ENCODE results near the gene SPRED1. TPM values are rescaled to one million over a fixed set of nuclear protein-coding genes. Genes with fewer than 3 reads are reported as not detected.

SPRED1 gene
- polyA plus RNA-seq, 3 donors: 2.5 to 3.3 (median 3.2) TPM

DNA sequence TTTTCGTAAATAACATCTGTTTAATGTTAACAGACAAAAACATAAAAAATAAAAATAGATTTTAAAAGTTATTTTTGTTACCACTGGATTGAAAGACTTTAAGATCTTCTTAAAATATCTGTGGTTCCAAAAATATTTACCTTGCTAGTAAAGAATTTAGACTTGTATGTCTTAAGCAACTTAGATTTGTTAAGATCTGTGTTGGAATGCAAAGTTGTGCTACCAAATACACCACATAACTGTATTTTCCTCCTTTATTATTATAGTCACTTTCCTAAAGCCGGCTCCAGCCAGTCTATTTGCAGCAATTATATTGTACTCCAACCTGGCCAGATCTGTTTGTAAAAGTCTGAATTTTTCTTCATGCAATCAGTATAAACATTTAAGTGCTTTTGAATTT is 63.7 kb downstream of the SPRED1 start:
- no peak for DNase-seq
- Mint-ChIP-seq H3K27me3 (ENCODE audit: low read depth in 3 of 3) (no peaks in the 10 kb centered on the region), H3K4me1 (peaks cover 3% of the 10 kb centered on the region), H3K27ac (no peak overlapping the region), H3K9me3 (peaks cover 0 to under 1% (median 0%) of the 10 kb centered on the region in 7 donors), H3K36me3 (peaks cover 0 to 1% of the 10 kb centered on the region in 2 donors), H3K4me3 (no peak overlapping the region)
- intact Hi-C loops (cut with micrococcal nuclease): no loop called here
- Histone ChIP-seq H3K27ac (ENCODE audit: low read depth in 1 of 2, low read length in 2 of 2) (no peak overlapping the region), H3K79me2 (ENCODE audit: insufficient read depth, low read length) (no peaks in the 10 kb centered on the region), H2AFZ (ENCODE audit: insufficient read depth, low read depth, low read length, poor library complexity, severe bottlenecking) (no peak overlapping the region), H3K9me3 (replicated peaks in 1 of 2; ENCODE audit: control insufficient read depth in 1 of 2, insufficient read depth in 1 of 2, low read length in 2 of 2) (no peaks in the 10 kb centered on the region), H3K4me2 (replicated peaks; ENCODE audit: extremely low read depth, low read length, poor library complexity, severe bottlenecking) (no peak overlapping the region), H3K36me3 (replicated peaks in 1 of 2; ENCODE audit: control insufficient read depth in 1 of 2, insufficient read depth in 2 of 2, low read length in 2 of 2) (no peaks in the 10 kb centered on the region), H4K20me1 (ENCODE audit: insufficient read depth, low read length) (peaks cover 18% of the 10 kb centered on the region), H3K4me3 (replicated peaks in 1 of 3; ENCODE audit: low read depth in 2 of 3, low read length in 3 of 3) (no peak overlapping the region), H3K27me3 (ENCODE audit: control insufficient read depth in 2 of 2, insufficient read depth in 2 of 2, low read length in 2 of 2) (no peaks in the 10 kb centered on the region), H3K9ac (ENCODE audit: insufficient read depth, low read length, poor library complexity, severe bottlenecking) (no peak overlapping the region), H3K4me1 (ENCODE audit: control insufficient read depth in 1 of 2, insufficient read depth in 2 of 2, low read length in 2 of 2) (no peaks in the 10 kb centered on the region)
- TF ChIP-seq, protein P1, sequence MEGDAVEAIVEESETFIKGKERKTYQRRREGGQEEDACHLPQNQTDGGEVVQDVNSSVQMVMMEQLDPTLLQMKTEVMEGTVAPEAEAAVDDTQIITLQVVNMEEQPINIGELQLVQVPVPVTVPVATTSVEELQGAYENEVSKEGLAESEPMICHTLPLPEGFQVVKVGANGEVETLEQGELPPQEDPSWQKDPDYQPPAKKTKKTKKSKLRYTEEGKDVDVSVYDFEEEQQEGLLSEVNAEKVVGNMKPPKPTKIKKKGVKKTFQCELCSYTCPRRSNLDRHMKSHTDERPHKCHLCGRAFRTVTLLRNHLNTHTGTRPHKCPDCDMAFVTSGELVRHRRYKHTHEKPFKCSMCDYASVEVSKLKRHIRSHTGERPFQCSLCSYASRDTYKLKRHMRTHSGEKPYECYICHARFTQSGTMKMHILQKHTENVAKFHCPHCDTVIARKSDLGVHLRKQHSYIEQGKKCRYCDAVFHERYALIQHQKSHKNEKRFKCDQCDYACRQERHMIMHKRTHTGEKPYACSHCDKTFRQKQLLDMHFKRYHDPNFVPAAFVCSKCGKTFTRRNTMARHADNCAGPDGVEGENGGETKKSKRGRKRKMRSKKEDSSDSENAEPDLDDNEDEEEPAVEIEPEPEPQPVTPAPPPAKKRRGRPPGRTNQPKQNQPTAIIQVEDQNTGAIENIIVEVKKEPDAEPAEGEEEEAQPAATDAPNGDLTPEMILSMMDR (IDR thresholded peaks at IDR 0.05): no peak
- no CpG with 5 or more reads among the region's 2 CpGs for WGBS (ENCODE audit: insufficient coverage)

GRCh38 chr15:38320181-38320580 is 67.5 kb downstream of the SPRED1 start:
- H3K36me3 ChIP-seq (replicated peaks in 1 of 2; ENCODE audit: control insufficient read depth in 1 of 2, insufficient read depth in 2 of 2, low read length in 2 of 2): no peaks in the 10 kb centered on the region
- H3K79me2 ChIP-seq (ENCODE audit: insufficient read depth, low read length): no peaks in the 10 kb centered on the region
- no peaks in the 10 kb centered on the region for H3K4me1 ChIP-seq (ENCODE audit: control insufficient read depth in 1 of 2, insufficient read depth in 2 of 2, low read length in 2 of 2)
- Mint-ChIP-seq H3K27me3 (ENCODE audit: low read depth in 3 of 3) (no peaks in the 10 kb centered on the region), H3K4me1 (peaks cover 3% of the 10 kb centered on the region), H3K4me3 (no peak overlapping the region), H3K9me3 (no peaks in the 10 kb centered on the region), H3K27ac (no peak overlapping the region), H3K36me3 (peaks cover 0 to 3% of the 10 kb centered on the region in 2 donors)
- no peak for DNase-seq
- H2AFZ ChIP-seq (ENCODE audit: insufficient read depth, low read depth, low read length, poor library complexity, severe bottlenecking): no peak overlapping the region
- intact Hi-C loops (cut with micrococcal nuclease): no loop called here
- no peak overlapping the region for H3K9ac ChIP-seq (ENCODE audit: insufficient read depth, low read length, poor library complexity, severe bottlenecking)
- no peak overlapping the region for H3K4me2 ChIP-seq (replicated peaks; ENCODE audit: extremely low read depth, low read length, poor library complexity, severe bottlenecking)
- no peak overlapping the region for H3K4me3 ChIP-seq (replicated peaks in 1 of 3; ENCODE audit: low read depth in 2 of 3, low read length in 3 of 3)
- TF ChIP-seq, protein P1 (IDR thresholded peaks at IDR 0.05): no peak
- no peaks in the 10 kb centered on the region for H3K9me3 ChIP-seq (replicated peaks in 1 of 2; ENCODE audit: control insufficient read depth in 1 of 2, insufficient read depth in 1 of 2, low read length in 2 of 2)
- H4K20me1 ChIP-seq (ENCODE audit: insufficient read depth, low read length): peaks cover 15% of the 10 kb centered on the region
- no peak overlapping the region for H3K27ac ChIP-seq (ENCODE audit: low read depth in 1 of 2, low read length in 2 of 2)
- no peaks in the 10 kb centered on the region for H3K27me3 ChIP-seq (ENCODE audit: control insufficient read depth in 2 of 2, insufficient read depth in 2 of 2, low read length in 2 of 2)

All from CD14-positive monocyte (primary cell).